Gastrocnemius medialis (tissue), 4 donors: ENCODE measurements around the gene POLR2B.

Experiments used
- CTCF ChIP-seq, 5 experiments: fragments of 450-650 bp in 3 of 5; fragments of 200-600 bp in 2 of 5; sonication (generic) in 2 of 5; IDR thresholded peaks in 4 of 5; conservative IDR thresholded peaks in 1 of 5; 1 replicate in 4 of 5; 2 replicates in 1 of 5; pipeline ENCODE4 v1.5.1; 2016 to 2019; ENCODE audit warnings: antibody characterized with exemption in 5 of 5, mild to moderate bottlenecking in 3 of 5, moderate library complexity in 3 of 5
- POLR2A ChIP-seq, 2 donors: fragments of 450-650 bp; IDR thresholded peaks; one replicate each; pipeline ENCODE4 v1.6.1; 2017; ENCODE audit warnings: antibody characterized with exemption in 2 of 2, mild to moderate bottlenecking in 2 of 2, moderate library complexity in 2 of 2

GRCh38 chr4:56931924-56932323, 46.8 kb upstream of the POLR2B start:
- TF ChIP-seq CTCF (IDR thresholded peaks at IDR 0.05 in 4 of 5, conservative IDR thresholded peaks at IDR 0.05 in 1 of 5): no peak
- no peak for TF ChIP-seq POLR2A (IDR thresholded peaks at IDR 0.05)
